Glomerular endothelial cell (primary cell): ENCODE results near the gene ZC3H12D. TPM values are rescaled to one million over a fixed set of nuclear protein-coding genes. Genes with fewer than 3 reads are reported as not detected.
A peak's percentile ranks its signal among the peaks of the same experiment; 100 is the strongest.
"Not testable (repeated sequence)": the region's sequence is repeated elsewhere in the genome, so short reads cannot be mapped to it uniquely, and the experiment has no call there.

ENCODE experiments used
- DNase-seq: peaks from one replicate; pipeline ENCODE4 v3.0.0-alpha.2; 2011; ENCODE audit warnings: low read depth, low spot score; ENCODE audit errors: extremely low read depth
- total RNA-seq: library from RNA; depleted of rRNA; stranded (reverse); fragments of >200 nt; gene quantifications from 2 replicates; pipeline ENCODE4 v1.2.3, GENCODE V29; 2015

Gene ZC3H12D
- total RNA-seq, result not detected in 2 replicates

GRCh38 chr6:149484733-149485700 lies at the start of gene ZC3H12D:
ZC3H12D (minus strand) TSS chr6:149485014; CDS start chr6:149474543, 10,471 bp downstream.
- DNase-seq, result no peak

- DNase-seq, result no peak
Measured at GRCh38 chr6:149529650-149530049, 44.8 kb upstream of the ZC3H12D start.

- DNase-seq, result no peak
Measured at GRCh38 chr6:149515494-149515893, 30.7 kb upstream of the ZC3H12D start.

- DNase-seq, result no peak
Measured at GRCh38 chr6:149513915-149514314, 29.1 kb upstream of the ZC3H12D start.

GRCh38 chr6:149510793-149511512 lies 26.1 kb upstream of the ZC3H12D start:
- DNase-seq, result no peak

- no peak for DNase-seq
Measured at GRCh38 chr6:149508485-149508884, 23.7 kb upstream of the ZC3H12D start.

- DNase-seq, result no peak
Measured at GRCh38 chr6:149503872-149504271, 19.1 kb upstream of the ZC3H12D start.

- no peak for DNase-seq
Measured at GRCh38 chr6:149503276-149503675, 18.5 kb upstream of the ZC3H12D start.

- no peak for DNase-seq
Measured at GRCh38 chr6:149501768-149502167, 17.0 kb upstream of the ZC3H12D start.

- DNase-seq, result no peak
Measured at GRCh38 chr6:149501201-149501600, 16.4 kb upstream of the ZC3H12D start.

- no peak for DNase-seq
Measured at GRCh38 chr6:149500096-149500495, 15.3 kb upstream of the ZC3H12D start.

GRCh38 chr6:149499066-149499465 lies 14.3 kb upstream of the ZC3H12D start:
- peak; percentile 36 for DNase-seq

- DNase-seq, result no peak
Measured at GRCh38 chr6:149497365-149497764, 12.6 kb upstream of the ZC3H12D start.

- DNase-seq, result not testable (repeated sequence)
Measured at GRCh38 chr6:149496597-149496996, 11.8 kb upstream of the ZC3H12D start.

GRCh38 chr6:149495349-149496016 lies 10.7 kb upstream of the ZC3H12D start:
- not testable (repeated sequence) for DNase-seq

GRCh38 chr6:149494810-149495209 lies 10.0 kb upstream of the ZC3H12D start:
- DNase-seq, result not testable (repeated sequence)

- no peak for DNase-seq
Measured at GRCh38 chr6:149493761-149494320, 9.0 kb upstream of the ZC3H12D start.

- no peak for DNase-seq
Measured at GRCh38 chr6:149492798-149493343, 8.1 kb upstream of the ZC3H12D start.

GRCh38 chr6:149489967-149490366 lies 5.2 kb upstream of the ZC3H12D start:
- DNase-seq, result no peak

- DNase-seq, result no peak
Measured at GRCh38 chr6:149488815-149489214, 4.0 kb upstream of the ZC3H12D start.
